NK-92 (cell line): ENCODE results near the gene SAMD11.

Experiments used
- DNase-seq: peaks from one replicate; lab custom pipeline; 2025; ENCODE audit not compliant: unreplicated experiment; lab: John Stamatoyannopoulos, UW

Gene SAMD11

GRCh38 chr1:904310-904950 lies 19.3 kb upstream of the SAMD11 start:
- no peak for DNase-seq

- DNase-seq = no peak
These were observed 18.5 kb upstream of the SAMD11 start for GRCh38 chr1:905071-905749.

- no peak for DNase-seq
These were observed 17.7 kb upstream of the SAMD11 start for GRCh38 chr1:905811-906599.

- DNase-seq = no peak
These were observed 16.9 kb upstream of the SAMD11 start for GRCh38 chr1:906600-907420.

- DNase-seq = no peak
These were observed 15.9 kb upstream of the SAMD11 start for GRCh38 chr1:907611-908451.

- DNase-seq = no peak
These were observed 15.1 kb upstream of the SAMD11 start for GRCh38 chr1:908661-909060.

GRCh38 chr1:909861-910310 lies 13.8 kb upstream of the SAMD11 start:
- DNase-seq = no peak

GRCh38 chr1:910311-910880 lies 13.3 kb upstream of the SAMD11 start:
- DNase-seq = no peak

- DNase-seq = no peak
These were observed 12.6 kb upstream of the SAMD11 start for GRCh38 chr1:910881-911721.

GRCh38 chr1:911875-912739 lies 11.6 kb upstream of the SAMD11 start:
- no peak for DNase-seq

- no peak for DNase-seq
These were observed 10.9 kb upstream of the SAMD11 start for GRCh38 chr1:912740-913301.

GRCh38 chr1:913491-914130 lies 10.1 kb upstream of the SAMD11 start:
- DNase-seq = no peak

- DNase-seq = no peak
These were observed 9.4 kb upstream of the SAMD11 start for GRCh38 chr1:914131-914890.

- DNase-seq = no peak
These were observed 8.8 kb upstream of the SAMD11 start for GRCh38 chr1:914891-915280.

GRCh38 chr1:915295-916172 lies 8.2 kb upstream of the SAMD11 start:
- no peak for DNase-seq
